Coronary artery (tissue), 2 donors: Measurements from ENCODE around the gene ANKRD65.
"Not testable (repeated sequence)": the region's sequence is repeated elsewhere in the genome, so short reads cannot be mapped to it uniquely, and the experiment has no call there.

Source experiments
- DNase-seq: peaks from one replicate; pipeline ENCODE4 v3.0.0-alpha.2; 2017; ENCODE audit warnings: low spot score
- H3K27ac ChIP-seq, 2 donors: fragments of 200-600 bp; sonication (generic); one replicate each; pipeline ENCODE4 v1.5.1; 2016 to 2019
- H3K4me3 ChIP-seq: fragments of 200-600 bp; sonication (generic); 2 replicates; pipeline ENCODE4 v1.5.1; 2016; ENCODE audit warnings: mild to moderate bottlenecking, moderate library complexity
- CTCF ChIP-seq: fragments of 200-600 bp; sonication (generic); IDR thresholded peaks from one replicate; pipeline ENCODE4 v1.5.1; 2019; ENCODE audit warnings: antibody characterized with exemption

The ANKRD65 gene

DNA sequence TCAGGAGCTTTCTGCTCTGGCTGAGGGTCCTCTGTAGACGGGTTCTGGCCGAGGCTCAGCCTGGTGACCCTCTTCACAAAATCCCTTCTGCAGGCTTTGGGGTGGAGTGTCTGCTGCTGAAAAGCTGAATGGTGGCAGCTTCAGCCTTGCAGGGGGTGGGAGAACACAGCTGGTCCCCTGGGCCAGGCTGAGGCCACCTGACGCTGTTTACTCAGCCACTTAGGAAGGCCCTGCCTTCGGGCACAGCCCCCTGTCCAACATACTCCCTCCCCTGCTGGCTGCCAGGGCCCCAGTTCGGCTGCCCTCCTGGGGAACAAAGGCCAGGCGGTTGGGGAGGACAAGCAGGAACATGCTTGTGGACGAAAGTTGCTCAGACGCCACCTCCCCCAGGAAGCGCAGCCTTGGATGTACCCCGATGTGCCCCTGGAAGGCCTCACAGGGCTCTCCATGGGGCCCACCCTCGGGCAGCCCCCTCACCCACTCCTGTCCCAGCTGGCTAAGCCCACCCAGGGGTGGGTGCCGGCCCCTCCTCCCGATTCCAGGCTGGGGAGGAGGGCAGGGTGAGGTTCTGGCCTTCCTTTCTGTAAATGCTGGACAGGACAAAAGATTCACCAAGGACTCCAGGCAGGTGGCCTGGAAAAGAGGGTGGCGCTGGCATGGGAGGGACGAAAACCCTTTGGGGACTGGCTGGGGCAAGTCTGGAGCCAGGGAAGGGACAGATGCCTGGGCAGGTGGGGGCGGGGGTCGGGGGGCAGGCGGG is at the start of gene ANKRD65:
Gene ANKRD65, minus strand, starts transcription at position 130 of the 760 bp plus-strand sequence. CDS start 271 bp downstream, outside the sequence.
- Histone ChIP-seq H3K27ac (peak within 1 kb of the TSS in 1 of 2 donors; percentile 48), H3K4me3 (peak within 1 kb of the TSS; percentile 65)
- no peak for DNase-seq
- TF ChIP-seq CTCF, result no peak

DNA sequence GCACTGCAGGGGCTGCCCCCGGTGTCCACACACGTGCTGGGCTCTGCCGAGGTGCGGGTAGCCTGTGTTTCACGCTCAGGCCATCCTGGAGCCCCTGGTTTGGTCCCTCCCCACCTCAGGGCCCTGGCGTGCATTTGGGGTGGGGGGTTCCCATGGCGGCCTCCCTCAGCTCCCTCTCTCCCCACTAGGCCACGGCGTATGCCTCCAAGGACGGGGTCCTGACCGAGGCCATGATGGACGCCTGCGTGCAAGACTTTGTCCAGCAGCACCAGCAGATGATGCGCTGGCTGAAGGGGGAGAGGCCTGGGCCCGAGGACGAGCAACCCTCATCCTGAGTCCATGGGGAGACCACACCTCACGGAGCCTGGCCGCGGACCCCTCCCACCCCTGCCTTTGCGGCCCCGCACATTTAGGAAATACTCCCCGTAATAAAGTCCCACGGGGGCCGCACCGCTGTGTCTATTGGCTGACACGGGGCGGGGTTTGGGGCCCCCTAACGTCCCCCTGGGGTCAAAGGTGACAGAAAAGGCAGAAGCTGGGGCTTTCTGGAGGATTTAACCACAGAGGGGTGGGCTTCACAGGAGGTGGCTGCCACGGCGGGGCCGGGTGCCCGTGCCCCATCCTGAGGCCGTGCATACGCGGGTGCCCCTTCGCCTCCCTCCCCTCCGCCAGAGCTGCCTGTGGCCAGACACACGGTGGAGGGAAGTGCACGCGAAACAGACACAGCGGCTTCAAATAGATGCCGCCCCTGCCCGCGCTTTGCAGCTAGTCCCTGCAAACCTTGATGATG is 47.3 kb upstream of the ANKRD65 start:
- not testable (repeated sequence) for DNase-seq, H3K27ac ChIP-seq, H3K4me3 ChIP-seq

- no peak for TF ChIP-seq CTCF
- Histone ChIP-seq H3K4me3 (no peak overlapping the region), H3K27ac (no peak overlapping the region)
- DNase-seq, result no peak
Measured at GRCh38 chr1:1463312-1463711, 42.2 kb upstream of the ANKRD65 start.

- no peak for TF ChIP-seq CTCF
- DNase-seq, result no peak
- Histone ChIP-seq H3K4me3 (no peak overlapping the region), H3K27ac (no peak overlapping the region)
Measured at GRCh38 chr1:1462318-1462966, 41.4 kb upstream of the ANKRD65 start.

DNA sequence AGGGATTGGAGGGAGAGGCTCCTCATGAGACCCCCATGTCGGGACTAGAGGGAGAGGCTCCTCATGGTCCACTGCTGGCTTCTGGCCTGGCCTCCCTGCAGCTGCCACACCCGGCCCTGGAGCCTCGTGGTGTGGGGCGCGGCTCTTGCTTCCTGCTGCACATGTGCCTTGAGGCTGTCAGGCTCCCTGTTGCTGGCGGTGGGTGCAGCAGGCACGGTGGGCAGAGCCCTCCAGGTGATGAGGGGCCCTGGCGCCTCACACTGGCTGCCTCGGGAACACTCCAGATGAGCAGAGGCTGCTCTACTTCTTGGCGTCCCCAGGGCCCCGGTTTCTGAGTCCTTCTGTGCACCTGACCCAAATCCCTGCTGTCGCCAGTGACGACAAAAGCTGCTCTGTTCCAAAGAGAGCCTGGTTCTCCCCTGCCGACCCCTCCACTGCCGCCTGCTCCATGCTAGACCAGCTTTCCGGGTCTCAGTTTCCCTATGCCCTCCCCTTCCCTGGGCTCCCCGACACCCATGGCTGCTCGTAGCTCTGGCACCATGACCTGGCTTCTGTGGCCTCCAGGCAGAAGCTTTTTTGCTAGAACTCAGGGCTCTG is 40.7 kb upstream of the ANKRD65 start:
- TF ChIP-seq CTCF, result no peak
- no peak overlapping the region for H3K27ac ChIP-seq
- no peak for DNase-seq
- no peak overlapping the region for H3K4me3 ChIP-seq

- no peak for DNase-seq
- no peak for TF ChIP-seq CTCF
- Histone ChIP-seq H3K27ac (no peak overlapping the region), H3K4me3 (no peak overlapping the region)
Measured at GRCh38 chr1:1460540-1461130, 39.6 kb upstream of the ANKRD65 start.

DNA sequence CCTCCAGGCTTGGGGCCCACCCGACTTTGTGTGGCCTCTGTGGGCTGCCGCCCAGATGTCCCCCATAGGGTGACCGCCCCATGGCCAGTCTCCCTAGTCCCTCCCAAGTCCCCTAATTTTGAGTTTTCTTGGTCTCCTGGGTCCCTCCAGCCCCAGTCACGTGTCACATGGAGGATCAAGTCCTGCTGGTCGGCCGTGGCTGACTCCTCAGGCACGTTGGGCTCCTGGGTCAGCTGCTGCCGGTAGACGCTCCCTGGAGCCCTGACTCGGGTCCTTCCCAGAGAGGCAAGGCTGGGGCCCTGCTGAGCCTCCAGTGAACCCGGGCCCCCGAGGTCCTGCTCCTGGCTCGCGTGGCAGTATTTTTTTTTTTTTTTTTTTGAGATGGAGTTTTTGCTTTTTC is 38.6 kb upstream of the ANKRD65 start:
- H3K4me3 ChIP-seq, DNase-seq, H3K27ac ChIP-seq: not testable (repeated sequence)

- not testable (repeated sequence) for DNase-seq, H3K4me3 ChIP-seq, H3K27ac ChIP-seq
Measured at GRCh38 chr1:1459156-1459555, 38.1 kb upstream of the ANKRD65 start.

DNA sequence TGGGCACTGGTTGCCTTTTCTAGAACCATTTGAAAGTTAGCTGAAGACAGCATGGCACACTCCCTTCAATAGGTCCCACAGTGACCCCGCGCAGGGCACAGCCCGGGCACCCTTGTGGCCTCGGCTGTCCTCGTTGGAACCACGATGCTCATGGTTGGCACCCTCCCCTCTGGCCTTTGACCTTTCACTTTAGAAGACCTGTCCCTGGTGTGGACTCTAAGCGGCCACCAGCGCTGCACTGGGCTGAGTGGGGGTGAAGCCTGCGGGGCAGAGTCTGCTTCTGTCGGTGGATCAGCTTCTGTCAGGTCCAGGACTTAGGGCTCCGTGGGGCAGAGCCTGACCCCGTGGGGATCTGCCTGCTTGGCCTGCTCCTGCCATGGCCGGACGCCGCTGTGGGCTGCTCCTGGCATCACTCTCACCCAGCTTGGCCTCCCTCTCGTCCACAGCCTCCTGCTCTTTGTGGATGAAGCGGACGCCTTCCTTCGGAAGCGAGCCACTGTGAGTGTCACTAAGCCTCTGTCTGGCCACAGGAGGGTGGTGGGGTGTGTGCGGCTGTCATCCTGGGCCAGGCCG is 35.7 kb upstream of the ANKRD65 start:
- not testable (repeated sequence) for H3K27ac ChIP-seq

DNA sequence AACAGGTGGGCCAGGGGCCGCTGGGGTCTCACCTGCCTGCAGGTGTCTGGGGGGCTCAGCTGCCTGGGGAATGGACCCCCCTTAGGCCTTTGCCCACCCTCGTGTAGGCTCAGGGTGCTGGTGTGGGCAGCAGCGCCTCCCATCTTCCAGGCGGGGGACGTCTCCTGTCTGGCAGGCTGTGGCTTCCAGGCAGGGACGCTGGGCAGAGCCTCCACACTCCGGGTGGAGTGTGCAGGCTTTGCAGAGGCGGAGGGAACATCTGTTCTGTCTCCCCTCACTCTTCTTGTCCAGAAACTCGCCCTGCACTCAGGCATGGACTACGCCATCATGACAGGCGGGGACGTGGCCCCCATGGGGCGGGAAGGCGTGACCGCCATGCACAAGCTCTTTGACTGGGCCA is 34.9 kb upstream of the ANKRD65 start:
- DNase-seq, H3K4me3 ChIP-seq, H3K27ac ChIP-seq: not testable (repeated sequence)

More for the DNA sequence above, 35.7 kb upstream of the ANKRD65 start:
- H3K4me3 ChIP-seq, DNase-seq: not testable (repeated sequence)
